DND-41 (cell line): ENCODE results near the gene NAV3.
A peak's percentile ranks its signal among the peaks of the same experiment; 100 is the strongest.

Experiments used
- ATAC-seq: fragments of 200-7000 bp; cut with Tn5 transposase; 3 replicates; pipeline ENCODE4 v1.9.1; 2021; ENCODE audit warnings: low read depth; ENCODE audit not compliant: insufficient read depth
- DNase-seq: peaks from one replicate; pipeline ENCODE4 v3.0.0-alpha.2; 2020
- H2AFZ ChIP-seq: 2 replicates; pipeline ENCODE4 v1.6.0; 2012; ENCODE audit warnings: low read depth, low read length
- H3K27ac ChIP-seq: 2 replicates; pipeline ENCODE4 v1.5.1; 2012; ENCODE audit warnings: low read length, inconsistent platforms
- H3K27me3 ChIP-seq: fragments of 200-600 bp; sonication (generic); 2 replicates; pipeline ENCODE4 v1.6.0; 2012; ENCODE audit warnings: low read length, mild to moderate bottlenecking, inconsistent platforms; ENCODE audit not compliant: insufficient read depth, poor library complexity
- H3K36me3 ChIP-seq: 2 replicates; pipeline ENCODE4 v1.5.1; 2012; ENCODE audit warnings: low read length, inconsistent platforms; ENCODE audit not compliant: insufficient read depth
- H3K4me1 ChIP-seq: 2 replicates; pipeline ENCODE4 v1.5.1; 2012; ENCODE audit warnings: mild to moderate bottlenecking, low read length; ENCODE audit not compliant: insufficient read depth
- H3K4me2 ChIP-seq: 2 replicates; pipeline ENCODE4 v1.6.0; 2012; ENCODE audit warnings: mild to moderate bottlenecking, moderate library complexity, low read length, inconsistent platforms; ENCODE audit not compliant: insufficient read depth
- H3K4me3 ChIP-seq, 2 experiments: fragments of 200-600 bp in 1 of 2; shearing (Covaris generic) in 1 of 2; 2 replicates each; pipeline ENCODE4 v1.5.1; 2012 to 2016; ENCODE audit warnings: inconsistent platforms in 2 of 2, low read length in 2 of 2, mild to moderate bottlenecking in 2 of 2, low read depth in 1 of 2, moderate library complexity in 1 of 2
- H3K79me2 ChIP-seq: 2 replicates; pipeline ENCODE4 v1.6.0; 2012; ENCODE audit warnings: low read length, inconsistent platforms; ENCODE audit not compliant: insufficient read depth
- H3K9ac ChIP-seq: 2 replicates; pipeline ENCODE4 v1.6.0; 2012; ENCODE audit warnings: low read depth, mild to moderate bottlenecking, inconsistent platforms, low read length, moderate library complexity
- H3K9me3 ChIP-seq: 2 replicates; pipeline ENCODE4 v1.5.1; 2012; ENCODE audit warnings: low read length, moderate library complexity, mild to moderate bottlenecking, inconsistent platforms; ENCODE audit not compliant: insufficient read depth, severe bottlenecking
- H4K20me1 ChIP-seq: 2 replicates; pipeline ENCODE4 v1.6.0; 2012; ENCODE audit warnings: low read length; ENCODE audit not compliant: insufficient read depth
- EZH2 ChIP-seq: IDR thresholded peaks from 3 replicates; pipeline ENCODE4 v1.6.1; 2012; ENCODE audit warnings: borderline replicate concordance, low read depth, mild to moderate bottlenecking, moderate library complexity, low read length, inconsistent platforms; ENCODE audit not compliant: severe bottlenecking
- TF ChIP-seq, protein P1 (sequence below): IDR thresholded peaks from 2 replicates; pipeline ENCODE4 v1.5.1; 2012; ENCODE audit warnings: borderline replicate concordance, low read length, moderate library complexity, mild to moderate bottlenecking; ENCODE audit not compliant: poor library complexity, severe bottlenecking; ENCODE audit errors: extremely low read depth

The NAV3 gene

DNA sequence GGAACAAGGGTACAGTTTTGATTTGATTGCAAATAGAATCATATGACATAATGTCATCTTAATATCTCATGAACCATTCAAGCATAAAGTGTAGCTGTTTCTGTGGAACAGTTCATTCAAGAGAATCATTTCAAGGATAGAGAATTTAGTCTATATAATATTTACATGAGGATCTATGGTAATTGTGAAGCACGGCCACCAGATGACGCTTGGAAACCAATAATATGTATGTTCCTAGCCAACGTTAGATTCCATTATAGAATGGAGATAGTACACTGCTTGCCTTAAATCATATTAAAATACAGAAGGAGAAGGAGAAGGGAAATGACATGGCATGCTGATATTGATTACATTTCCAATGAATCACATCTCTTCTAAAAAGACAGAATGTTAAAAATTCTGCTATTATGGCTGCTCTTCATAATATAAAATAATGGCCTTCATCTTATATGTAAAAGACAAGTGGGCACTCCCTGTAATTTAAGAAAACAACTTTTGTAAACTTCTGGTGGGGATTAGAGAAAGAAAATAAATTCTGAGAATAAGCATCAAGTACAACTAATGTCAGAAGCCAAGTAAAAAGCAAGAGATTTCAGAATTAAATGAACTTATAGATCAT lies 351.0 kb downstream of the NAV3 start:
- no peak for DNase-seq
- Histone ChIP-seq H3K4me3 (no peak overlapping the region), H3K79me2 (no peaks in the 10 kb centered on the region), H3K9me3 (no peaks in the 10 kb centered on the region), H3K4me2 (no peak overlapping the region), H4K20me1 (no peaks in the 10 kb centered on the region), H3K27me3 (no peaks in the 10 kb centered on the region), H3K4me1 (no peaks in the 10 kb centered on the region), H3K36me3 (no peaks in the 10 kb centered on the region), H3K27ac (no peak overlapping the region), H2AFZ (no peak overlapping the region), H3K9ac (no peak overlapping the region)
- TF ChIP-seq, protein P1, sequence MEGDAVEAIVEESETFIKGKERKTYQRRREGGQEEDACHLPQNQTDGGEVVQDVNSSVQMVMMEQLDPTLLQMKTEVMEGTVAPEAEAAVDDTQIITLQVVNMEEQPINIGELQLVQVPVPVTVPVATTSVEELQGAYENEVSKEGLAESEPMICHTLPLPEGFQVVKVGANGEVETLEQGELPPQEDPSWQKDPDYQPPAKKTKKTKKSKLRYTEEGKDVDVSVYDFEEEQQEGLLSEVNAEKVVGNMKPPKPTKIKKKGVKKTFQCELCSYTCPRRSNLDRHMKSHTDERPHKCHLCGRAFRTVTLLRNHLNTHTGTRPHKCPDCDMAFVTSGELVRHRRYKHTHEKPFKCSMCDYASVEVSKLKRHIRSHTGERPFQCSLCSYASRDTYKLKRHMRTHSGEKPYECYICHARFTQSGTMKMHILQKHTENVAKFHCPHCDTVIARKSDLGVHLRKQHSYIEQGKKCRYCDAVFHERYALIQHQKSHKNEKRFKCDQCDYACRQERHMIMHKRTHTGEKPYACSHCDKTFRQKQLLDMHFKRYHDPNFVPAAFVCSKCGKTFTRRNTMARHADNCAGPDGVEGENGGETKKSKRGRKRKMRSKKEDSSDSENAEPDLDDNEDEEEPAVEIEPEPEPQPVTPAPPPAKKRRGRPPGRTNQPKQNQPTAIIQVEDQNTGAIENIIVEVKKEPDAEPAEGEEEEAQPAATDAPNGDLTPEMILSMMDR, result peak; percentile 47
- no peak for TF ChIP-seq EZH2
- ATAC-seq, result no peak

DNA sequence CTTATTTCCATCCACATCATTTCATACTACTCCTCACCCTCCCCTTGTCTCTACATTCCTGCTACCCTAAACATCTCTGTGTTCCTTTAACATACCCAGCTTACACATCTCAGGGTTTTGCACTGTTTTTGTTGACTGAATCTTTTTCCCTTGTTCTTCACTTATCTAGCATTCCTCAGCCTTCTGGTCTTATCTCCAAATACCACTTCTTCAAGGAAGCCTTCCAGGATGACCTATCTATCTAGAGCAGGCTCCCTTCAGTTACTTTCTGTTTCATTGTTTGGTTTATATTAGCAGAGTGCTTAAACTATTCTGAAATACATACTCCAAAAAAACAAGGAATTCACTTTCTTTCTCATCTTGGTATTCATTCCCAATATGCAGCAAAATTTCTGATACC lies 353.1 kb downstream of the NAV3 start:
- no peak overlapping the region for H2AFZ ChIP-seq
- H3K27ac ChIP-seq, result no peak overlapping the region

DNA sequence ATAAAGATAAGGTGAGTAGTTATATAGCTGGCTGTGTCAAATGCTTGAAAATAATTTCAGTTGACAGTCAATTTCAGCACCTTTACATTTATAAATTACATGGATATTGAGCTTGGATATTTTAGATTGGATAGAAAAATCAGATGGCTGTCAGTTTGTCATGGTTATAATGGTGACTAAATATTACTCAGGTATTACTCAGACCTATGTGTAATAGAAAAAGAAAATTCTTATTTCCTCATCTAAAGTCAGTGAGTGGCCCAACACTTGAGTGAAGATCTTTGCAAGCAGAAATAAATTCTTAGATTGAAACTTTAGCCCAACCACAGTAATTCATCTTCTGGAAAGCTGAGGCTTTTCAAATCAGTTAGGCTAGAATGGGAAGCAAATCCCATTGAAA lies 354.4 kb downstream of the NAV3 start:
- H3K4me1 ChIP-seq, result no peaks in the 10 kb centered on the region
- no peak overlapping the region for H3K4me2 ChIP-seq
- TF ChIP-seq, protein P1, result no peak
- TF ChIP-seq EZH2, result no peak
- no peaks in the 10 kb centered on the region for H4K20me1 ChIP-seq
- no peaks in the 10 kb centered on the region for H3K9me3 ChIP-seq
- H3K27ac ChIP-seq, result no peak overlapping the region
- no peaks in the 10 kb centered on the region for H3K79me2 ChIP-seq
- ATAC-seq (no peak), DNase-seq (no peak)
- no peaks in the 10 kb centered on the region for H3K36me3 ChIP-seq
- no peaks in the 10 kb centered on the region for H3K27me3 ChIP-seq
- no peak overlapping the region for H3K4me3 ChIP-seq
- H3K9ac ChIP-seq, result no peak overlapping the region
- no peak overlapping the region for H2AFZ ChIP-seq

More for the DNA sequence above, 353.1 kb downstream of the NAV3 start:
- H4K20me1 ChIP-seq, result no peaks in the 10 kb centered on the region
- no peak for DNase-seq
- H3K9ac ChIP-seq, result no peak overlapping the region
- H3K4me3 ChIP-seq, result no peak overlapping the region
- no peak overlapping the region for H3K4me2 ChIP-seq
- H3K79me2 ChIP-seq, result no peaks in the 10 kb centered on the region
- ATAC-seq, result no peak
- H3K27me3 ChIP-seq, result no peaks in the 10 kb centered on the region
- H3K9me3 ChIP-seq, result no peaks in the 10 kb centered on the region
- H3K4me1 ChIP-seq, result no peaks in the 10 kb centered on the region
- TF ChIP-seq, protein P1, result no peak
- TF ChIP-seq EZH2, result no peak
- H3K36me3 ChIP-seq, result no peaks in the 10 kb centered on the region

DNA sequence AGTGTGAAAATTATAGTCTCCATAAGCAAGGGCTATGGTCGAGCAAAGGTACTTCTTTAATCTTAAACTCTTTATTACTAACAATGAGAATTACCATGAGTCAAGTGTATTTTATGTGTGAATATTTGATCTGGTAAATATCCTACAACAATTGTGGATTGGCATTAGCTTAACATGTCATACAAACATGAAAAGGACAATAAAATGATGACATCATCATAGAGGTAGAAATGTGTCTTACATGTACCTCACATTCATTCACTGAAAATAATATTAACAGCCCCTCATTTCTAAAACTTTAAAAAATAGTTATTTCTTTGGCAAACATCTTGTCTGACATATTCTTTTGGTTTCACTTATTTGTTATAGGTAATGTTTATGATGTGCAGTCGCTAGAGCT lies 355.0 kb downstream of the NAV3 start:
- H3K36me3 ChIP-seq, result no peaks in the 10 kb centered on the region

More for the DNA sequence above, 355.0 kb downstream of the NAV3 start:
- Histone ChIP-seq H3K27ac (no peak overlapping the region), H3K4me2 (no peak overlapping the region), H3K27me3 (no peaks in the 10 kb centered on the region), H3K4me3 (no peak overlapping the region), H3K9me3 (no peaks in the 10 kb centered on the region), H3K4me1 (no peaks in the 10 kb centered on the region), H3K79me2 (no peaks in the 10 kb centered on the region), H2AFZ (no peak overlapping the region), H3K9ac (no peak overlapping the region), H4K20me1 (no peaks in the 10 kb centered on the region)
- ATAC-seq (no peak), DNase-seq (no peak)
- TF ChIP-seq, protein P1, result no peak
- TF ChIP-seq EZH2, result no peak
